OCI-LY1 (cell line): ENCODE results near the gene FBXL4.

Experiments used
- H2AFZ ChIP-seq: fragments of 200-600 bp; sonication (generic), shearing (Covaris generic); 2 replicates; pipeline ENCODE4 v1.6.0; 2014; ENCODE audit warnings: antibody characterized with exemption, mild to moderate bottlenecking, low read length
- H3F3A ChIP-seq: fragments of 200-600 bp; sonication (generic), shearing (Covaris generic); 2 replicates; pipeline ENCODE4 v1.6.0; 2014; ENCODE audit warnings: mild to moderate bottlenecking, antibody characterized with exemption, low read length, moderate library complexity; ENCODE audit not compliant: insufficient read depth
- H3K27ac ChIP-seq: fragments of 200-600 bp; sonication (generic); 2 replicates; pipeline ENCODE4 v1.5.1; 2014; ENCODE audit warnings: low read length, mixed run types, mild to moderate bottlenecking, low read depth; ENCODE audit not compliant: poor library complexity, severe bottlenecking
- H3K27me3 ChIP-seq: fragments of 200-600 bp; sonication (generic); 2 replicates; pipeline ENCODE4 v1.6.0; 2014; ENCODE audit warnings: antibody characterized with exemption, mild to moderate bottlenecking, low read length, moderate library complexity; ENCODE audit not compliant: insufficient read depth
- H3K36me3 ChIP-seq: fragments of 200-600 bp; sonication (generic); 2 replicates; pipeline ENCODE4 v1.6.1; 2014; ENCODE audit warnings: mild to moderate bottlenecking, antibody characterized with exemption, low read length, moderate library complexity, mixed read lengths; ENCODE audit not compliant: insufficient read depth
- H3K4me1 ChIP-seq: fragments of 200-600 bp; sonication (generic); 2 replicates; pipeline ENCODE4 v1.5.1; 2014; ENCODE audit warnings: mild to moderate bottlenecking, low read length, moderate library complexity; ENCODE audit not compliant: insufficient read depth, severe bottlenecking
- H3K4me2 ChIP-seq: fragments of 200-600 bp; sonication (generic), shearing (Covaris generic); 2 replicates; pipeline ENCODE4 v1.6.1; 2014; ENCODE audit warnings: low read length
- H3K4me3 ChIP-seq: fragments of 200-600 bp; sonication (generic); 2 replicates; pipeline ENCODE4 v1.5.1; 2014; ENCODE audit warnings: low read length, low read depth, mild to moderate bottlenecking, mixed read lengths; ENCODE audit not compliant: poor library complexity, severe bottlenecking
- H3K79me2 ChIP-seq: fragments of 200-600 bp; shearing (Covaris generic); 2 replicates; pipeline ENCODE4 v1.6.1; 2016; ENCODE audit warnings: mixed run types, low read length, mixed read lengths; ENCODE audit not compliant: insufficient read depth
- H3K9ac ChIP-seq: fragments of 200-600 bp; sonication (generic), shearing (Covaris generic); 2 replicates; pipeline ENCODE4 v1.6.1; 2014; ENCODE audit warnings: mild to moderate bottlenecking, low read length, mixed read lengths
- H3K9me2 ChIP-seq: fragments of 200-600 bp; sonication (generic), shearing (Covaris generic); 2 replicates; pipeline ENCODE4 v1.6.1; 2014; ENCODE audit warnings: low read depth, mild to moderate bottlenecking, low read length, mixed read lengths
- H3K9me3 ChIP-seq: fragments of 200-600 bp; shearing (Covaris generic); 2 replicates; pipeline ENCODE4 v1.6.1; 2014; ENCODE audit warnings: low read length, mixed read lengths
- H4K20me1 ChIP-seq: fragments of 200-600 bp; sonication (generic), shearing (Covaris generic); 2 replicates; pipeline ENCODE4 v1.6.0; 2016; ENCODE audit warnings: mild to moderate bottlenecking, low read length; ENCODE audit not compliant: insufficient read depth
- CTCF ChIP-seq: fragments of 200-600 bp; sonication (generic), shearing (Covaris generic); IDR thresholded peaks from 2 replicates; pipeline ENCODE4 v1.5.1; 2017; ENCODE audit warnings: mild to moderate bottlenecking, antibody characterized with exemption, low read length, moderate library complexity, mixed read lengths
- EZH2 ChIP-seq: fragments of 200-600 bp; sonication (generic), shearing (Covaris generic); IDR thresholded peaks from 2 replicates; pipeline ENCODE4 v1.8.0; 2017; ENCODE audit warnings: borderline replicate concordance, mixed run types, mild to moderate bottlenecking, antibody characterized with exemption, low read length, moderate library complexity, mixed read lengths

Gene FBXL4

DNA sequence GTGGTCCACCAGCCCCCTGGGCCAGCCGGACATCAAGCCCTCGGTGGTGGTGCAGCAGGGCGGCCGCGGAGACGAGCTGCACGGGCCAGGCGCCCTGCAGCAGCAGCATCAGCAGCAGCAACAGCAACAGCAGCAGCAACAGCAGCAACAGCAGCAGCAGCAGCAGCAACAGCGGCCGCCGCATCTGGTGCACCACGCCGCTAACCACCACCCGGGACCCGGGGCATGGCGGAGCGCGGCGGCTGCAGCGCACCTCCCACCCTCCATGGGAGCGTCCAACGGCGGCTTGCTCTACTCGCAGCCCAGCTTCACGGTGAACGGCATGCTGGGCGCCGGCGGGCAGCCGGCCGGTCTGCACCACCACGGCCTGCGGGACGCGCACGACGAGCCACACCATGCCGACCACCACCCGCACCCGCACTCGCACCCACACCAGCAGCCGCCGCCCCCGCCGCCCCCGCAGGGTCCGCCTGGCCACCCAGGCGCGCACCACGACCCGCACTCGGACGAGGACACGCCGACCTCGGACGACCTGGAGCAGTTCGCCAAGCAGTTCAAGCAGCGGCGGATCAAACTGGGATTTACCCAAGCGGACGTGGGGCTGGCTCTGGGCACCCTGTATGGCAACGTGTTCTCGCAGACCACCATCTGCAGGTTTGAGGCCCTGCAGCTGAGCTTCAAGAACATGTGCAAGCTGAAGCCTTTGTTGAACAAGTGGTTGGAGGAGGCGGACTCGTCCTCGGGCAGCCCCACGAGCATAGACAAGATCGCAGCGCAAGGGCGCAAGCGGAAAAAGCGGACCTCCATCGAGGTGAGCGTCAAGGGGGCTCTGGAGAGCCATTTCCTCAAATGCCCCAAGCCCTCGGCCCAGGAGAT, 112.4 kb downstream of the FBXL4 start:
- Histone ChIP-seq H4K20me1 (no peaks in the 10 kb centered on the region), H3K9ac (no peak overlapping the region), H3K9me3 (no peaks in the 10 kb centered on the region), H3K9me2 (no peaks in the 10 kb centered on the region), H3F3A (no peaks in the 10 kb centered on the region), H3K4me3 (peak overlapping the region; percentile 16), H3K27ac (no peak overlapping the region), H3K27me3 (no peaks in the 10 kb centered on the region), H3K36me3 (no peaks in the 10 kb centered on the region), H3K4me1 (no peaks in the 10 kb centered on the region), H2AFZ (no peak overlapping the region), H3K4me2 (no peak overlapping the region), H3K79me2 (no peaks in the 10 kb centered on the region)
- TF ChIP-seq EZH2: no peak
- no peak for TF ChIP-seq CTCF

- Histone ChIP-seq H3K27me3 (no peaks in the 10 kb centered on the region), H3K9ac (no peak within 1 kb of the TSS; the same call in 1 of the 2 replicates), H3K79me2 (no peaks in the 10 kb centered on the region), H3K9me2 (no peaks in the 10 kb centered on the region), H2AFZ (no peak within 1 kb of the TSS), H3K4me3 (peak within 1 kb of the TSS; percentile 58), H3K9me3 (no peaks in the 10 kb centered on the region), H3F3A (no peaks in the 10 kb centered on the region), H3K36me3 (no peaks in the 10 kb centered on the region), H3K27ac (no peak within 1 kb of the TSS), H3K4me1 (no peaks in the 10 kb centered on the region), H4K20me1 (no peaks in the 10 kb centered on the region), H3K4me2 (peak within 1 kb of the TSS; percentile 74)
- TF ChIP-seq EZH2: no peak
- TF ChIP-seq CTCF: no peak
Observed at GRCh38 chr6:98834060-98835031, 113.4 kb downstream of the FBXL4 start, which contains the start of gene POU3F2. Gene POU3F2 (plus strand): TSS chr6:98834574. CDS start chr6:98834874, 300 bp downstream.

DNA sequence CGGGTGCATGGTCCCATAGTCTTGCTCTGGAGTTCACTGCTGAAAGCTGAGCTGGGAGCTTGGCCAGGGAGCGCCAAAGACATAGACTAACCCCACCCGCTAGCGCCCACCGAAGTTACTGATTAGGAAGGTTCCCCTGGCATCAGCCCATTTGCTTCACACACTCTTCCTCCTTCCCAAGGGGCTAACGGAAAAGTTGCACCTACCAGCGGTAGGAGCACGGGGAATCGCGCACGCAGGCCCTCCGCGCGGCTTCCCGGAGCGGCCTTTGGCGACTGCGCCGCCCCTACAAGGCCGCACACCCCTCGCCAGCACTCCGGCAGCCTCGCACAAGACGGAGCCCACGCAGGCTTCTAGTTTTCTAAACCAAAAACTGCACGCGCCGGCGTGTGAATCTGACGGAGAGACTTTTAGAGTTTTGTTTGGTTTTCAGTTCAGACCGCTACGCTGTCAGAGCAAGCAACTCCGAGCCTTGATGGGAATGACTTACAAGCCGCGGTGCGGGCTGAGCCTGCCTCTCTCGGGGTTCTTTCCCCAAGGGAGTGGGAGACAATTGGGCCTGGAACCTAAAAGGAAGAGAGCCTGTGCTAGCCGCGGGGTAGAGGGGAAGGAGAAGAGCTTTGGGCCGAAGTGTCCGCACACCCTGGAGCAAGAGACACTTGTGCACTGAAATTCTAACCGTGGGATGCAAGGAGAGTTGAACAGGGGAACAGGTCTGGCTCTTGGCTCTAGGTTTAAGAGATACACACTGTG, 114.3 kb downstream of the FBXL4 start:
- Histone ChIP-seq H3K9me2 (no peaks in the 10 kb centered on the region), H3K9me3 (no peaks in the 10 kb centered on the region), H3K27me3 (no peaks in the 10 kb centered on the region), H3K9ac (no peak overlapping the region; the same call in 1 of the 2 replicates), H3K79me2 (no peaks in the 10 kb centered on the region), H2AFZ (no peak overlapping the region), H3F3A (no peaks in the 10 kb centered on the region), H3K27ac (no peak overlapping the region), H3K4me1 (no peaks in the 10 kb centered on the region), H3K4me3 (peak overlapping the region; percentile 58), H3K36me3 (no peaks in the 10 kb centered on the region), H3K4me2 (peak overlapping the region; percentile 74), H4K20me1 (no peaks in the 10 kb centered on the region)
- TF ChIP-seq CTCF: no peak
- TF ChIP-seq EZH2: no peak
